GM23248 (cell line): ENCODE results near the gene DYRK1A. TPM values are rescaled to one million over a fixed set of nuclear protein-coding genes. Genes with fewer than 3 reads are reported as not detected.

Source experiments
- DNase-seq: peaks from one replicate; pipeline ENCODE4 v3.0.0-alpha.2; 2015
- H2AFZ ChIP-seq: fragments of 200-600 bp; sonication (generic); 2 replicates; pipeline ENCODE4 v1.6.1; 2016; ENCODE audit warnings: antibody characterized with exemption
- H3F3A ChIP-seq: fragments of 200-600 bp; sonication (generic); 2 replicates; pipeline ENCODE4 v1.6.1; 2016; ENCODE audit warnings: mild to moderate bottlenecking, antibody characterized with exemption, mixed run types; ENCODE audit not compliant: insufficient read depth
- H3K27ac ChIP-seq: fragments of 200-600 bp; sonication (generic); 2 replicates; pipeline ENCODE4 v1.5.1; 2016; ENCODE audit warnings: mild to moderate bottlenecking
- H3K27me3 ChIP-seq: fragments of 200-600 bp; sonication (generic); replicated peaks from 2 replicates; pipeline ENCODE4 v1.6.1; 2016; ENCODE audit warnings: mild to moderate bottlenecking; ENCODE audit not compliant: insufficient read depth
- H3K36me3 ChIP-seq: fragments of 200-600 bp; sonication (generic); 2 replicates; pipeline ENCODE4 v1.6.1; 2016; ENCODE audit warnings: low read depth, mild to moderate bottlenecking
- H3K4me1 ChIP-seq: fragments of 200-600 bp; sonication (generic); 2 replicates; pipeline ENCODE4 v1.6.1; 2016; ENCODE audit warnings: mild to moderate bottlenecking; ENCODE audit not compliant: insufficient read depth
- H3K4me2 ChIP-seq: fragments of 200-600 bp; sonication (generic); one replicate; pipeline ENCODE4 v1.6.1; 2016; ENCODE audit warnings: mild to moderate bottlenecking; ENCODE audit not compliant: unreplicated experiment
- H3K4me3 ChIP-seq: fragments of 200-600 bp; sonication (generic); 2 replicates; pipeline ENCODE4 v1.5.1; 2016; ENCODE audit warnings: mild to moderate bottlenecking
- H3K79me2 ChIP-seq: fragments of 200-600 bp; sonication (generic); 2 replicates; pipeline ENCODE4 v1.6.1; 2016; ENCODE audit warnings: mild to moderate bottlenecking; ENCODE audit not compliant: insufficient read depth
- H3K9ac ChIP-seq: fragments of 200-600 bp; sonication (generic); 2 replicates; pipeline ENCODE4 v1.6.1; 2016; ENCODE audit warnings: mild to moderate bottlenecking
- H3K9me2 ChIP-seq: fragments of 200-600 bp; sonication (generic); 2 replicates; pipeline ENCODE4 v1.6.1; 2016; ENCODE audit warnings: mixed run types, mild to moderate bottlenecking, moderate library complexity; ENCODE audit not compliant: insufficient read depth
- H3K9me3 ChIP-seq: fragments of 200-600 bp; sonication (generic); one replicate; pipeline ENCODE4 v1.6.1; 2017; ENCODE audit warnings: low read depth
- H4K20me1 ChIP-seq: fragments of 200-600 bp; sonication (generic); 2 replicates; pipeline ENCODE4 v1.6.0; 2016; ENCODE audit not compliant: insufficient read depth
- EZH2 ChIP-seq: fragments of 200-600 bp; sonication (generic); IDR thresholded peaks from 2 replicates; pipeline ENCODE4 v1.6.1; 2018; ENCODE audit warnings: antibody characterized with exemption, mild to moderate bottlenecking; ENCODE audit not compliant: insufficient read depth, poor library complexity, severe bottlenecking
- EZH2phosphoT487 ChIP-seq: fragments of 200-600 bp; sonication (generic); IDR thresholded peaks from 2 replicates; pipeline ENCODE4 v1.6.1; 2018; ENCODE audit warnings: antibody characterized with exemption, moderate library complexity, mild to moderate bottlenecking, low read depth; ENCODE audit not compliant: insufficient read depth
- WGBS, 2 experiments: methylation state at CpG; one replicate each; pipeline ENCODE4 v1.1.6; 2015 to 2017; ENCODE audit warnings: low lambda C conversion rate in 2 of 2, low coverage in 1 of 2; ENCODE audit errors: missing lambda C conversion rate in 2 of 2; 5-methylcytosine and 5-hydroxymethylcytosine counted together
- in situ Hi-C: fragments of 300-500 bp; cut with MboI; formaldehyde crosslinking; loops from 2 replicates; pipeline ENCODE4 v1.15.0; 2020
- polyA plus RNA-seq: library from polyadenylated mRNA; unstranded; fragments of >200 nt; fragmentation: Nextera tagmentation; extraction: Ambion mirVana; gene quantifications from 2 replicates; pipeline ENCODE4 v1.2.1, GENCODE V29; 2016
- total RNA-seq: library from RNA; depleted of rRNA; stranded (reverse); fragments of >200 nt; shearing (Covaris generic); gene quantifications from 2 replicates; pipeline ENCODE4 v1.2.3, GENCODE V29; 2014

DYRK1A gene
- total and polyA plus RNA-seq, 2 experiments from 2014 or later = 2.5 to 41.3 TPM

- in situ Hi-C loops = no loop called here
- peak overlapping the region; percentile 89 for H2AFZ ChIP-seq
- no peaks in the 10 kb centered on the region for H3K79me2 ChIP-seq
- peak overlapping the region; percentile 81 for H3K4me3 ChIP-seq
- no peaks in the 10 kb centered on the region for H4K20me1 ChIP-seq
- H3K27ac ChIP-seq = peak overlapping the region; percentile 99
- DNase-seq = peak; percentile 98
- H3K4me1 ChIP-seq = peaks cover 6% of the 10 kb centered on the region
- no peaks in the 10 kb centered on the region for H3K27me3 ChIP-seq
- H3K4me2 ChIP-seq = peak overlapping the region; percentile 85
- no peaks in the 10 kb centered on the region for H3K9me3 ChIP-seq
- no peaks in the 10 kb centered on the region for H3K36me3 ChIP-seq
- peaks cover 11% of the 10 kb centered on the region; the same call in 1 of the 2 replicates for H3F3A ChIP-seq
- no peaks in the 10 kb centered on the region for H3K9me2 ChIP-seq
- WGBS, 2 experiments = 4% methylated on average over 47 to 53 of the region's 67 CpGs
- no peak for TF ChIP-seq EZH2phosphoT487
- TF ChIP-seq EZH2 = no peak
- H3K9ac ChIP-seq = peak overlapping the region; percentile 91
Measured at GRCh38 chr21:37563641-37564340, 197.2 kb downstream of the DYRK1A start.

- H3F3A ChIP-seq = peaks cover 11% of the 10 kb centered on the region; the same call in 1 of the 2 replicates
- peaks cover 6% of the 10 kb centered on the region for H3K4me1 ChIP-seq
- DNase-seq = peak; percentile 99
- H3K27ac ChIP-seq = peak overlapping the region; percentile 99
- H3K4me3 ChIP-seq = peak overlapping the region; percentile 81
- H3K9ac ChIP-seq = peak overlapping the region; percentile 91
- no peaks in the 10 kb centered on the region for H3K9me2 ChIP-seq
- H3K79me2 ChIP-seq = no peaks in the 10 kb centered on the region
- H3K36me3 ChIP-seq = no peaks in the 10 kb centered on the region
- no peaks in the 10 kb centered on the region for H4K20me1 ChIP-seq
- no peaks in the 10 kb centered on the region for H3K27me3 ChIP-seq
- TF ChIP-seq EZH2 (no peak), EZH2phosphoT487 (no peak)
- in situ Hi-C loops = no loop called here
- no peaks in the 10 kb centered on the region for H3K9me3 ChIP-seq
- 2 to 4% methylated on average over 12 to 14 of the region's 14 CpGs for WGBS, 2 experiments
- H3K4me2 ChIP-seq = peak overlapping the region; percentile 85
- H2AFZ ChIP-seq = peak overlapping the region; percentile 89
Measured at GRCh38 chr21:37564341-37564923, 197.9 kb downstream of the DYRK1A start.

- peak overlapping the region; percentile 81 for H3K4me3 ChIP-seq
- H3K9me2 ChIP-seq = no peaks in the 10 kb centered on the region
- no peaks in the 10 kb centered on the region for H3K79me2 ChIP-seq
- whole genome bisulfite sequencing, 2 experiments = 77 to 79% methylated on average over 11 to 12 of the region's 12 CpGs
- TF ChIP-seq EZH2 (no peak), EZH2phosphoT487 (no peak)
- peak overlapping the region; percentile 85 for H3K4me2 ChIP-seq
- H4K20me1 ChIP-seq = no peaks in the 10 kb centered on the region
- in situ Hi-C loops = no loop called here
- DNase-seq = peak; percentile 41
- peak overlapping the region; percentile 89 for H2AFZ ChIP-seq
- peaks cover 11% of the 10 kb centered on the region; the same call in 1 of the 2 replicates for H3F3A ChIP-seq
- H3K9me3 ChIP-seq = no peaks in the 10 kb centered on the region
- H3K9ac ChIP-seq = peak overlapping the region; percentile 91
- H3K36me3 ChIP-seq = no peaks in the 10 kb centered on the region
- H3K27ac ChIP-seq = peak overlapping the region; percentile 99
- H3K4me1 ChIP-seq = peaks cover 6% of the 10 kb centered on the region
- H3K27me3 ChIP-seq = no peaks in the 10 kb centered on the region
Measured at GRCh38 chr21:37564924-37565529, 198.5 kb downstream of the DYRK1A start.

GRCh38 chr21:37565530-37566223 is 199.1 kb downstream of the DYRK1A start:
- Histone ChIP-seq H3K9ac (peak overlapping the region; percentile 91), H3K4me3 (peak overlapping the region; percentile 81), H3K9me3 (no peaks in the 10 kb centered on the region), H3K4me1 (peaks cover 6% of the 10 kb centered on the region), H3K79me2 (no peaks in the 10 kb centered on the region), H3K36me3 (no peaks in the 10 kb centered on the region), H3K4me2 (peak overlapping the region; percentile 85), H3K27me3 (no peaks in the 10 kb centered on the region), H3K9me2 (no peaks in the 10 kb centered on the region), H4K20me1 (no peaks in the 10 kb centered on the region), H2AFZ (peak overlapping the region; percentile 89), H3F3A (peaks cover 11% of the 10 kb centered on the region; the same call in 1 of the 2 replicates), H3K27ac (peak overlapping the region; percentile 99)
- TF ChIP-seq EZH2phosphoT487 (no peak), EZH2 (no peak)
- in situ Hi-C loops = no loop called here
- 53 to 56% methylated on average over 14 of the region's 14 CpGs for WGBS, 2 experiments
- peak; percentile 74 for DNase-seq
